Duodenal mucosa (tissue), 2 donors: ENCODE data around the gene GCK.
"Not testable (repeated sequence)": the region's sequence is repeated elsewhere in the genome, so short reads cannot be mapped to it uniquely, and the experiment has no call there.

Experiments
- H3K27ac ChIP-seq: one replicate; pipeline ENCODE4 v1.7.0; 2013; ENCODE audit warnings: low read depth, low read length
- H3K27me3 ChIP-seq, 2 donors: one replicate each; pipeline ENCODE4 v1.7.0; 2013; ENCODE audit warnings: low read length in 2 of 2, control low read depth in 1 of 2; ENCODE audit not compliant: insufficient read depth in 2 of 2, control insufficient read depth in 1 of 2
- H3K36me3 ChIP-seq, 2 donors: one replicate each; pipeline ENCODE4 v1.7.0; 2013; ENCODE audit warnings: low read length in 2 of 2, control low read depth in 1 of 2; ENCODE audit not compliant: insufficient read depth in 2 of 2, control insufficient read depth in 1 of 2
- H3K4me1 ChIP-seq, 2 donors: one replicate each; pipeline ENCODE4 v1.7.0; 2013; ENCODE audit warnings: low read length in 2 of 2, control low read depth in 1 of 2; ENCODE audit not compliant: insufficient read depth in 2 of 2, control insufficient read depth in 1 of 2
- H3K4me3 ChIP-seq, 2 donors: one replicate each; pipeline ENCODE4 v1.7.0; 2013; ENCODE audit warnings: low read length in 2 of 2, low read depth in 1 of 2
- H3K9ac ChIP-seq, 2 donors: one replicate each; pipeline ENCODE4 v1.7.0; 2013; ENCODE audit warnings: low read length in 2 of 2, low read depth in 1 of 2
- H3K9me3 ChIP-seq, 2 donors: one replicate each; pipeline ENCODE4 v1.7.0; 2013; ENCODE audit warnings: low read length in 2 of 2, control low read depth in 1 of 2; ENCODE audit not compliant: control insufficient read depth in 1 of 2

Gene GCK

GRCh38 chr7:44206008-44206407, 16.8 kb upstream of the GCK start:
- H3K36me3 ChIP-seq = peaks cover 46 to 67% of the 10 kb centered on the region in 2 donors

GRCh38 chr7:44201813-44202212, 12.6 kb upstream of the GCK start:
- Histone ChIP-seq H3K4me3 (peak overlapping the region; percentile 85), H3K27me3 (peaks cover 4% of the 10 kb centered on the region in 2 donors), H3K9me3 (no peaks in the 10 kb centered on the region), H3K4me1 (peaks cover 20 to 21% of the 10 kb centered on the region in 2 donors), H3K27ac (no peak overlapping the region), H3K9ac (peak overlapping the region; percentile 16 to 73), H3K36me3 (peaks cover 18 to 26% of the 10 kb centered on the region in 2 donors)

More at GRCh38 chr7:44206008-44206407, 16.8 kb upstream of the GCK start:
- no peak overlapping the region for H3K4me3 ChIP-seq
- no peaks in the 10 kb centered on the region for H3K9me3 ChIP-seq
- H3K27ac ChIP-seq = no peak overlapping the region
- H3K4me1 ChIP-seq = peaks cover 20 to 21% of the 10 kb centered on the region in 2 donors
- H3K27me3 ChIP-seq = no peaks in the 10 kb centered on the region
- H3K9ac ChIP-seq = no peak overlapping the region

- Histone ChIP-seq H3K27ac (peak within 1 kb of the TSS; percentile 51), H3K4me3 (peak within 1 kb of the TSS; percentile 85), H3K9me3 (no peaks in the 10 kb centered on the region), H3K27me3 (peaks cover 4% of the 10 kb centered on the region in 2 donors), H3K36me3 (peaks cover 11 to 17% of the 10 kb centered on the region in 2 donors), H3K4me1 (peaks cover 20 to 21% of the 10 kb centered on the region in 2 donors), H3K9ac (peak within 1 kb of the TSS; percentile 73 to 78)
Observed at GRCh38 chr7:44200699-44201461, 11.6 kb upstream of the GCK start, which contains the start of gene YKT6. Gene YKT6 (plus strand): TSS chr7:44200978. CDS start chr7:44201136, 158 bp downstream.

GRCh38 chr7:44200163-44200562, 10.9 kb upstream of the GCK start:
- H3K27ac ChIP-seq, H3K27me3 ChIP-seq, H3K36me3 ChIP-seq, H3K9me3 ChIP-seq, H3K4me3 ChIP-seq, H3K9ac ChIP-seq: not testable (repeated sequence)
- H3K4me1 ChIP-seq = peaks cover 20 to 21% of the 10 kb centered on the region in 2 donors

- peaks cover 8 to 11% of the 10 kb centered on the region in 2 donors for H3K4me1 ChIP-seq
- peaks cover 4 to 7% of the 10 kb centered on the region in 2 donors for H3K27me3 ChIP-seq
- H3K9ac ChIP-seq = no peak overlapping the region
- no peak overlapping the region for H3K27ac ChIP-seq
- H3K4me3 ChIP-seq = no peak overlapping the region
- no peaks in the 10 kb centered on the region for H3K36me3 ChIP-seq
- no peaks in the 10 kb centered on the region for H3K9me3 ChIP-seq
Observed at GRCh38 chr7:44197474-44197873, 8.2 kb upstream of the GCK start.

- no peak overlapping the region for H3K9ac ChIP-seq
- H3K36me3 ChIP-seq = no peaks in the 10 kb centered on the region
- peaks cover 0 to under 1% of the 10 kb centered on the region in 2 donors for H3K4me1 ChIP-seq
- H3K27ac ChIP-seq = no peak overlapping the region
- H3K4me3 ChIP-seq = no peak overlapping the region
- H3K9me3 ChIP-seq = no peaks in the 10 kb centered on the region
- H3K27me3 ChIP-seq = peaks cover 4 to 7% of the 10 kb centered on the region in 2 donors
Observed at GRCh38 chr7:44196450-44196872, 7.2 kb upstream of the GCK start.

- Histone ChIP-seq H3K27me3 (peaks cover 4 to 7% of the 10 kb centered on the region in 2 donors), H3K4me1 (no peaks in the 10 kb centered on the region), H3K36me3 (no peaks in the 10 kb centered on the region), H3K4me3 (no peak overlapping the region), H3K27ac (no peak overlapping the region), H3K9ac (no peak overlapping the region), H3K9me3 (no peaks in the 10 kb centered on the region)
Observed at GRCh38 chr7:44195889-44196288, 6.7 kb upstream of the GCK start.

- H3K9me3 ChIP-seq = no peaks in the 10 kb centered on the region
- H3K36me3 ChIP-seq = no peaks in the 10 kb centered on the region
- no peak overlapping the region for H3K4me3 ChIP-seq
- no peaks in the 10 kb centered on the region for H3K4me1 ChIP-seq
- H3K27me3 ChIP-seq = peaks cover 4 to 7% of the 10 kb centered on the region in 2 donors
- no peak overlapping the region for H3K9ac ChIP-seq
- H3K27ac ChIP-seq = no peak overlapping the region
Observed at GRCh38 chr7:44194562-44195145, 5.4 kb upstream of the GCK start.

- H3K4me1 ChIP-seq = no peaks in the 10 kb centered on the region
- H3K9ac ChIP-seq = no peak overlapping the region
- H3K27ac ChIP-seq = no peak overlapping the region
- no peaks in the 10 kb centered on the region for H3K36me3 ChIP-seq
- H3K9me3 ChIP-seq = no peaks in the 10 kb centered on the region
- H3K4me3 ChIP-seq = no peak overlapping the region
- H3K27me3 ChIP-seq = peaks cover 4 to 7% of the 10 kb centered on the region in 2 donors
Observed at GRCh38 chr7:44194069-44194468, 4.8 kb upstream of the GCK start.

GRCh38 chr7:44193011-44193802, 4.0 kb upstream of the GCK start:
- Histone ChIP-seq H3K36me3 (no peaks in the 10 kb centered on the region), H3K4me3 (no peak overlapping the region), H3K4me1 (no peaks in the 10 kb centered on the region), H3K9ac (no peak overlapping the region), H3K9me3 (no peaks in the 10 kb centered on the region), H3K27ac (no peak overlapping the region), H3K27me3 (peaks cover 4 to 7% of the 10 kb centered on the region in 2 donors)
